ENCODE results near the gene RBL2. TPM values are rescaled to one million over a fixed set of nuclear protein-coding genes. Genes with fewer than 3 reads are reported as not detected.

Gene RBL2
- total and polyA plus RNA-seq, 2 donors (not counting 3 experiments of a cell fraction or from before 2014, with no cell fraction given) = 22.5 to 30.7 TPM

DNA sequence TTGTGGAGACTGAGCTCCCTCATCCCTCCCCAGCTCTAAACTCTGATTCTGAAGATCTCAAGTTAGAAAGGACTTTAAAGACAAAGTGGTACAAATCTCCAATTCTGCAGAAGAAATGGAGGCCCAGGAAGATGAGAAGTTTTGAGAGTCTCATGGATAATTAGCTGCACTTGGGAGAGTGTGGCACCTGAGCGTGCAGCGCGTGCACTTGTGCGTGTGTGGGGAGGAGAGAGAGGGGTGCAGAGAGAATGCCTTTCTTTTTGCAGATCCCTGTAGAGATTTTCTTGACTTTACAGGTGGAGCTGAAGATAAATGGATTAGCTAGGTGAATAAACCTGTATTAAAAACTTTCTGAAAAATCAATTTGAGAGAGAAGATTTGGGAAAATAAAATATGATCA, 83.6 kb downstream of the RBL2 start:
- no peak for FAIRE-seq

More for the DNA sequence above, 83.6 kb downstream of the RBL2 start:
- Histone ChIP-seq H3K4me3 (replicated peaks in 1 of 3; ENCODE audit: insufficient read depth in 1 of 3, low read depth in 1 of 3, low read length in 3 of 3) (peak overlapping the region in 1 of 3 experiments; percentile 51), H2AFZ (ENCODE audit: low read depth, low read length) (no peak overlapping the region), H3K27me3 (ENCODE audit: control insufficient read depth in 2 of 2, insufficient read depth in 2 of 2, low read length in 2 of 2) (no peaks in the 10 kb centered on the region), H3K36me3 (ENCODE audit: control insufficient read depth in 2 of 2, extremely low read depth in 1 of 2, insufficient read depth in 2 of 2, low read length in 2 of 2) (no peaks in the 10 kb centered on the region), H3K9me3 (replicated peaks; ENCODE audit: control insufficient read depth, insufficient read depth, low read length) (no peaks in the 10 kb centered on the region), H3K4me2 (ENCODE audit: insufficient read depth, low read length) (peak overlapping the region; percentile 92), H3K9me1 (replicated peaks; ENCODE audit: control insufficient read depth, extremely low read depth, insufficient read depth, low read length) (no peaks in the 10 kb centered on the region), H3K9ac (replicated peaks; ENCODE audit: extremely low read depth, insufficient read depth, low read length) (peak overlapping the region; percentile 95), H3K27ac (ENCODE audit: insufficient read depth, low read depth, low read length) (peak overlapping the region; percentile 97), H3K4me1 (ENCODE audit: control insufficient read depth, extremely low read depth, insufficient read depth, low read length) (peaks cover 39% of the 10 kb centered on the region), H3K79me2 (ENCODE audit: control insufficient read depth, insufficient read depth, low read length) (no peaks in the 10 kb centered on the region), H4K20me1 (replicated peaks; ENCODE audit: control insufficient read depth, extremely low read depth, insufficient read depth, low read length) (no peaks in the 10 kb centered on the region)
- CTCF ChIA-PET = interaction anchor here (1.1 to 2.3 kb wide), 2 partner anchors 8 to 28 kb away, joined by 3 to 13 read pairs; no protein-coding TSS in a partner anchor
- dilution Hi-C loops (cut with MboI; ENCODE audit: extremely low pct_ligation_motif_present, low sequenced_read_pairs) (no loop called here), intact Hi-C loops (cut with micrococcal nuclease) (loop anchor here (1.0 to 5.0 kb wide), 6 partner anchors 8 to 1984 kb away; partner anchors contain the start of genes FTO and RPGRIP1L)
- POLR2A ChIA-PET = interaction anchor here (1.6 kb wide), 1 partner anchor 14 kb away, joined by 5 read pairs; no protein-coding TSS in a partner anchor
- BruUV-seq (replicated peaks) = no TSS peak
- DNase-seq (ENCODE audit: low read depth, low spot score) = no peak
- TF ChIP-seq EZH2 (IDR thresholded peaks at IDR 0.05; ENCODE audit: borderline replicate concordance, low read depth, low read length, severe bottlenecking) = no peak
- TF ChIP-seq POLR2A (IDR thresholded peaks at IDR 0.05; ENCODE audit: low read depth, low read length) = no peak
- no peak for TF ChIP-seq POLR2AphosphoS5 (IDR thresholded peaks at IDR 0.05; ENCODE audit: insufficient read depth, low read depth, low read length)
- TF ChIP-seq FOS (IDR thresholded peaks at IDR 0.05; ENCODE audit: borderline replicate concordance, insufficient read depth, low read length) = no peak
- TF ChIP-seq, protein P1, sequence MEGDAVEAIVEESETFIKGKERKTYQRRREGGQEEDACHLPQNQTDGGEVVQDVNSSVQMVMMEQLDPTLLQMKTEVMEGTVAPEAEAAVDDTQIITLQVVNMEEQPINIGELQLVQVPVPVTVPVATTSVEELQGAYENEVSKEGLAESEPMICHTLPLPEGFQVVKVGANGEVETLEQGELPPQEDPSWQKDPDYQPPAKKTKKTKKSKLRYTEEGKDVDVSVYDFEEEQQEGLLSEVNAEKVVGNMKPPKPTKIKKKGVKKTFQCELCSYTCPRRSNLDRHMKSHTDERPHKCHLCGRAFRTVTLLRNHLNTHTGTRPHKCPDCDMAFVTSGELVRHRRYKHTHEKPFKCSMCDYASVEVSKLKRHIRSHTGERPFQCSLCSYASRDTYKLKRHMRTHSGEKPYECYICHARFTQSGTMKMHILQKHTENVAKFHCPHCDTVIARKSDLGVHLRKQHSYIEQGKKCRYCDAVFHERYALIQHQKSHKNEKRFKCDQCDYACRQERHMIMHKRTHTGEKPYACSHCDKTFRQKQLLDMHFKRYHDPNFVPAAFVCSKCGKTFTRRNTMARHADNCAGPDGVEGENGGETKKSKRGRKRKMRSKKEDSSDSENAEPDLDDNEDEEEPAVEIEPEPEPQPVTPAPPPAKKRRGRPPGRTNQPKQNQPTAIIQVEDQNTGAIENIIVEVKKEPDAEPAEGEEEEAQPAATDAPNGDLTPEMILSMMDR (IDR thresholded peaks at IDR 0.05; ENCODE audit: extremely low read depth in 1 of 2, insufficient read depth in 1 of 2, low read depth in 1 of 2, low read length in 2 of 2) = no peak
- no peak for TF ChIP-seq MYC (IDR thresholded peaks at IDR 0.05; ENCODE audit: low read depth, low read length)
- TF ChIP-seq JUN (IDR thresholded peaks at IDR 0.05; ENCODE audit: borderline replicate concordance, insufficient read depth, insufficient read length, low read depth) = no peak
- TF ChIP-seq, protein P2, sequence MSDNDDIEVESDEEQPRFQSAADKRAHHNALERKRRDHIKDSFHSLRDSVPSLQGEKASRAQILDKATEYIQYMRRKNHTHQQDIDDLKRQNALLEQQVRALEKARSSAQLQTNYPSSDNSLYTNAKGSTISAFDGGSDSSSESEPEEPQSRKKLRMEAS (IDR thresholded peaks at IDR 0.05; ENCODE audit: insufficient read depth, insufficient read length) = no peak
- TF ChIP-seq GATA2 (IDR thresholded peaks at IDR 0.05; ENCODE audit: insufficient read depth, insufficient read length, low read depth, low read length) = no peak

All from endothelial cell of umbilical vein (primary cell).